ENCODE data around the gene VSIG10L2.

Gene VSIG10L2

GRCh38 chr11:125959931-125960330 is 14.1 kb downstream of the VSIG10L2 start:
- no peaks in the 10 kb centered on the region for H3K9me3 ChIP-seq (ENCODE audit: control insufficient read depth, insufficient read depth, low read length)
- H3K4me1 ChIP-seq (ENCODE audit: control insufficient read depth, insufficient read depth, low read length), result no peaks in the 10 kb centered on the region
- H3K36me3 ChIP-seq (ENCODE audit: control insufficient read depth, insufficient read depth, low read length), result peaks cover 15% of the 10 kb centered on the region

GRCh38 chr11:125960771-125961170 is 14.9 kb downstream of the VSIG10L2 start:
- H3K9ac ChIP-seq (ENCODE audit: low read depth, low read length), result no peak overlapping the region
- no peaks in the 10 kb centered on the region for H3K27me3 ChIP-seq (ENCODE audit: control insufficient read depth, insufficient read depth, low read length)
- H3K4me1 ChIP-seq (ENCODE audit: control insufficient read depth, insufficient read depth, low read length), result no peaks in the 10 kb centered on the region
- H3K9me3 ChIP-seq (ENCODE audit: control insufficient read depth, insufficient read depth, low read length), result no peaks in the 10 kb centered on the region
- H3K4me3 ChIP-seq (ENCODE audit: low read depth, low read length), result no peak overlapping the region
- H3K36me3 ChIP-seq (ENCODE audit: control insufficient read depth, insufficient read depth, low read length), result peaks cover 15% of the 10 kb centered on the region

More at GRCh38 chr11:125959931-125960330, 14.1 kb downstream of the VSIG10L2 start:
- Histone ChIP-seq H3K9ac (ENCODE audit: low read depth, low read length) (no peak overlapping the region), H3K4me3 (ENCODE audit: low read depth, low read length) (no peak overlapping the region), H3K27me3 (ENCODE audit: control insufficient read depth, insufficient read depth, low read length) (no peaks in the 10 kb centered on the region)

- Histone ChIP-seq H3K9ac (ENCODE audit: low read depth, low read length) (no peak overlapping the region), H3K4me1 (ENCODE audit: control insufficient read depth, insufficient read depth, low read length) (no peaks in the 10 kb centered on the region), H3K36me3 (ENCODE audit: control insufficient read depth, insufficient read depth, low read length) (no peaks in the 10 kb centered on the region), H3K9me3 (ENCODE audit: control insufficient read depth, insufficient read depth, low read length) (no peaks in the 10 kb centered on the region), H3K27me3 (ENCODE audit: control insufficient read depth, insufficient read depth, low read length) (no peaks in the 10 kb centered on the region), H3K4me3 (ENCODE audit: low read depth, low read length) (no peak overlapping the region)
Measured at GRCh38 chr11:125967515-125967914, 21.7 kb downstream of the VSIG10L2 start.

GRCh38 chr11:125968354-125968753 is 22.5 kb downstream of the VSIG10L2 start:
- Histone ChIP-seq H3K9me3 (ENCODE audit: control insufficient read depth, insufficient read depth, low read length) (no peaks in the 10 kb centered on the region), H3K9ac (ENCODE audit: low read depth, low read length) (no peak overlapping the region), H3K36me3 (ENCODE audit: control insufficient read depth, insufficient read depth, low read length) (no peaks in the 10 kb centered on the region), H3K27me3 (ENCODE audit: control insufficient read depth, insufficient read depth, low read length) (no peaks in the 10 kb centered on the region), H3K4me3 (ENCODE audit: low read depth, low read length) (no peak overlapping the region), H3K4me1 (ENCODE audit: control insufficient read depth, insufficient read depth, low read length) (no peaks in the 10 kb centered on the region)

DNA sequence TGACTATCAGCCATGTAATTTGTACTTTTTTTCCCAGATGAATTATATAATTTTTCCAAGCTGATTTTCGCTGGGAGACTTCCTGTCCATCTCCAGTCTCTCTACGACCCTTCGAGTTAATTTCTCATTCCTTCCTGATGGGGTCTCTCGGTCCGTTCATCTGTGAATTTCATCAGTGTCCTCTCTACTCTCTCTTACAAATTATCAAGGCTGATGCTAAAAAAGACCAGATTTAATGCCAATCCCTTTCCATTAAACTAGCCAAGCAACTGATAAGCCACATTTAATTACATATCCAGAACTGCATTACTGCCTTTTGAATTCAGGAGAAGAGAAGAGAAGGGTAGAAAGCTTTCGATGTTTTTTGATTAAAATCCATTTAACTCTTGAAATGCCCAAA is 25.8 kb downstream of the VSIG10L2 start:
- Histone ChIP-seq H3K9ac (ENCODE audit: low read depth, low read length) (no peak overlapping the region), H3K36me3 (ENCODE audit: control insufficient read depth, insufficient read depth, low read length) (no peaks in the 10 kb centered on the region), H3K4me1 (ENCODE audit: control insufficient read depth, insufficient read depth, low read length) (no peaks in the 10 kb centered on the region), H3K4me3 (ENCODE audit: low read depth, low read length) (no peak overlapping the region), H3K27me3 (ENCODE audit: control insufficient read depth, insufficient read depth, low read length) (no peaks in the 10 kb centered on the region), H3K9me3 (ENCODE audit: control insufficient read depth, insufficient read depth, low read length) (no peaks in the 10 kb centered on the region)

DNA sequence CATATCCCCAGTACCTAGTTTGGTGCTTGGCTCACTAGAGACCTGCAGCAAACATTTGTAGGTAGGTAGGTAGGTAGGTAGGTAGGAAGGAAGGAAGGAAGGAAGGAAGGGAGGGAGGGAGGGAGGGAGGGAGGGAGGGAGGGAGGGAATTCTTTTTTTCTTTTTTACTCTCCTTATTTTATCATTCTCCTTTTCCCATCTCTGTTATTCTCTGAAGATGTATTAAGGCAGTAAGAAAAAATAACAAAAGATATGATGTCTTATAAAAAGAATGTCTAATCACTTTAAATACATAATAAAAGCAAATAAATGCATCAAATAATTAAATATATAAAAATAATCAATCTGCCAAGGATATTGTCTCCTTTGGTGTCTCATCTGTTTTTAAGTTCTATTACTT is 28.4 kb downstream of the VSIG10L2 start:
- H3K4me3 ChIP-seq (ENCODE audit: low read depth, low read length), result no peak overlapping the region
- H3K9me3 ChIP-seq (ENCODE audit: control insufficient read depth, insufficient read depth, low read length), result no peaks in the 10 kb centered on the region
- H3K9ac ChIP-seq (ENCODE audit: low read depth, low read length), result no peak overlapping the region
- no peaks in the 10 kb centered on the region for H3K36me3 ChIP-seq (ENCODE audit: control insufficient read depth, insufficient read depth, low read length)
- peaks cover 2% of the 10 kb centered on the region for H3K4me1 ChIP-seq (ENCODE audit: control insufficient read depth, insufficient read depth, low read length)
- H3K27me3 ChIP-seq (ENCODE audit: control insufficient read depth, insufficient read depth, low read length), result no peaks in the 10 kb centered on the region

DNA sequence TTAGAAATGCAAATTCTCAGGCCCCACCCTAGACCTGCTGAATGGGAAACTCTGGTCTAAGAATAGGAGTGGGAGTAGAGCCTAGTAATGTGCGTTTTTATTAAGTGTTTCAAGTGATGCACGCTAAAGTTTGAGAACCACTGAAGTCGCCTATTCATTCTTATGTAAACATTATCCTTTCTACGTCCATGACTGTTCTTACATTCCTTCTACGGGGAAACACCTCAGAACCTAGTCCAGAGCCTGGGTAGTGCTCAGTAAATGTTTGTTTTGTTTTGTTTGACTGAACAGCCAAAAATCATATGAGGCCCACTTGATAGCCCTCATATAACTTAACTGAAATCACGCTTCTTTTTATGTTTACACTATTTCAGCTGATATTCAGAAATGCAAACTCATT is 29.8 kb downstream of the VSIG10L2 start:
- no peak overlapping the region for H3K4me3 ChIP-seq (ENCODE audit: low read depth, low read length)
- H3K36me3 ChIP-seq (ENCODE audit: control insufficient read depth, insufficient read depth, low read length), result no peaks in the 10 kb centered on the region
- H3K27me3 ChIP-seq (ENCODE audit: control insufficient read depth, insufficient read depth, low read length), result no peaks in the 10 kb centered on the region
- no peak overlapping the region for H3K9ac ChIP-seq (ENCODE audit: low read depth, low read length)
- no peaks in the 10 kb centered on the region for H3K9me3 ChIP-seq (ENCODE audit: control insufficient read depth, insufficient read depth, low read length)
- H3K4me1 ChIP-seq (ENCODE audit: control insufficient read depth, insufficient read depth, low read length), result peaks cover 6% of the 10 kb centered on the region

- Histone ChIP-seq H3K4me1 (ENCODE audit: control insufficient read depth, insufficient read depth, low read length) (peaks cover 8% of the 10 kb centered on the region), H3K9me3 (ENCODE audit: control insufficient read depth, insufficient read depth, low read length) (no peaks in the 10 kb centered on the region), H3K9ac (ENCODE audit: low read depth, low read length) (no peak overlapping the region), H3K4me3 (ENCODE audit: low read depth, low read length) (no peak overlapping the region), H3K36me3 (ENCODE audit: control insufficient read depth, insufficient read depth, low read length) (no peaks in the 10 kb centered on the region), H3K27me3 (ENCODE audit: control insufficient read depth, insufficient read depth, low read length) (no peaks in the 10 kb centered on the region)
Measured at GRCh38 chr11:125976156-125976555, 30.3 kb downstream of the VSIG10L2 start.

GRCh38 chr11:125977333-125977732 is 31.5 kb downstream of the VSIG10L2 start:
- Histone ChIP-seq H3K9ac (ENCODE audit: low read depth, low read length) (no peak overlapping the region), H3K36me3 (ENCODE audit: control insufficient read depth, insufficient read depth, low read length) (no peaks in the 10 kb centered on the region), H3K4me1 (ENCODE audit: control insufficient read depth, insufficient read depth, low read length) (peaks cover 8% of the 10 kb centered on the region), H3K9me3 (ENCODE audit: control insufficient read depth, insufficient read depth, low read length) (no peaks in the 10 kb centered on the region), H3K4me3 (ENCODE audit: low read depth, low read length) (no peak overlapping the region), H3K27me3 (ENCODE audit: control insufficient read depth, insufficient read depth, low read length) (no peaks in the 10 kb centered on the region)

DNA sequence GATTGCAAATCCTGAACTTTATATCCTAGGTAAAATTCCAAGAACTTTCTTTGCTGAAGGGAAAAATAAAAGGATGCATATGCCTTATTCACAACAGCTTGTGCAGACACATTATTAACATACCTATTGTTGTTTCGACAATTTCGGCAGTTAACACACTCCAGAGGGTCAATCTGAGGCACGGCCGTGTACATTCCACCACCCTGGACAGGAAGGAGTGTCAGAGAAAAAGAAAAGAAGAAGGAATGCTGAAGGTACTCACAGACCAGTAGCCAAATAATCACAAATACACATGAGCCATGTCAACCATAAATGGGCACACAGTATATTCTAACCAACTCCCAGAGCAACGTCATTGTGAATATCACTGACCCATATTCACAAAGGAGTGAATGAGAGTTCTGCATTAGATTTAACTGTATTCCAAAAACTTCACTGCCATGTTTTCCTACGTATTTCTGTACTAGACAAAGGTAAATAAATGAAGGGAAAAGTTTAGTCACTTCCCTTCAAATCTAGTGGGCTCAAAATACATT is 32.4 kb downstream of the VSIG10L2 start:
- H3K36me3 ChIP-seq (ENCODE audit: control insufficient read depth, insufficient read depth, low read length), result no peaks in the 10 kb centered on the region
- no peak overlapping the region for H3K9ac ChIP-seq (ENCODE audit: low read depth, low read length)
- no peak overlapping the region for H3K4me3 ChIP-seq (ENCODE audit: low read depth, low read length)
- peaks cover 8% of the 10 kb centered on the region for H3K4me1 ChIP-seq (ENCODE audit: control insufficient read depth, insufficient read depth, low read length)
- no peaks in the 10 kb centered on the region for H3K9me3 ChIP-seq (ENCODE audit: control insufficient read depth, insufficient read depth, low read length)
- H3K27me3 ChIP-seq (ENCODE audit: control insufficient read depth, insufficient read depth, low read length), result no peaks in the 10 kb centered on the region

- no peaks in the 10 kb centered on the region for H3K36me3 ChIP-seq (ENCODE audit: control insufficient read depth, insufficient read depth, low read length)
- H3K4me1 ChIP-seq (ENCODE audit: control insufficient read depth, insufficient read depth, low read length), result peaks cover 8% of the 10 kb centered on the region
- no peaks in the 10 kb centered on the region for H3K27me3 ChIP-seq (ENCODE audit: control insufficient read depth, insufficient read depth, low read length)
- no peak overlapping the region for H3K4me3 ChIP-seq (ENCODE audit: low read depth, low read length)
- no peaks in the 10 kb centered on the region for H3K9me3 ChIP-seq (ENCODE audit: control insufficient read depth, insufficient read depth, low read length)
- H3K9ac ChIP-seq (ENCODE audit: low read depth, low read length), result no peak overlapping the region
Measured at GRCh38 chr11:125978778-125979407, 33.0 kb downstream of the VSIG10L2 start.

DNA sequence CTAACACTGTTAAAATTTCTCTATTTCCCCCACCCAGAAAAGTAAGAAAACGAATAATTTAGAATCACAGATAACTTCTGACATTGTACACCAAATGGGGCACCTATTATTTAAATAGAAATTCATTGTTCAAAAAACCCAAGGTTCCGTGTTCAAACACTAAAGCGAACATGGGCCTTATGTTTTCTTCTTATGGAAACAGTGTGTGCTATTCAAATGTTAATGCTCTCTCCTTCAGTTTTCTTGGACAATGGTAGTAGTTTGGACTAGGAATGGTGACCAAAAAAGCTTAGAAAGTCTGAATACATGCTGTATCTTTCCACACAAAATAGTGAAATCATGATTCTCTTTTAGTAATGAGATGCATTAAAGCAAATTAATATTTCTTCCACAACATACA is 33.7 kb downstream of the VSIG10L2 start:
- Histone ChIP-seq H3K4me1 (ENCODE audit: control insufficient read depth, insufficient read depth, low read length) (peaks cover 8% of the 10 kb centered on the region), H3K9ac (ENCODE audit: low read depth, low read length) (no peak overlapping the region), H3K36me3 (ENCODE audit: control insufficient read depth, insufficient read depth, low read length) (no peaks in the 10 kb centered on the region), H3K27me3 (ENCODE audit: control insufficient read depth, insufficient read depth, low read length) (no peaks in the 10 kb centered on the region), H3K4me3 (ENCODE audit: low read depth, low read length) (no peak overlapping the region), H3K9me3 (ENCODE audit: control insufficient read depth, insufficient read depth, low read length) (no peaks in the 10 kb centered on the region)
